Measurements from ENCODE around the gene CCNF.
"Not testable (repeated sequence)": the region's sequence is repeated elsewhere in the genome, so short reads cannot be mapped to it uniquely, and the experiment has no call there.

CCNF gene

GRCh38 chr16:2428051-2428783 lies 1.0 kb upstream of the CCNF start:
- peak in 1 of 5 donors; percentile 5 for DNase-seq

DNA sequence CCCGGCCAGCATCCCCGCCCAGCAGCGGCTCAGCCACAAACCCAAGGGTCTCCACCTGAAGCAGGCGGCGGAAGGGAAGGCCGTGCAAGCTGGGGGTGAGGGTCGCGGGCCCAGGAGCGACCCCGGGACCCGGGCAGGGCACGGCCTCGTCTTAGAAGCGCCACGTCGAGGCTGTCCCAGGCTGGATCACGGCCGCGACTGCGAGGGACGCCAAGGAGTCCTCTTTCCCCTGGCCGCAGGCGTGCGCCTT lies 538 bp upstream of the CCNF start:
- DNase-seq = no peak

GRCh38 chr16:2429771-2430663 lies 770 bp downstream of the CCNF start:
- DNase-seq = peak in 2 of 5 donors; percentile 6 to 36

DNA sequence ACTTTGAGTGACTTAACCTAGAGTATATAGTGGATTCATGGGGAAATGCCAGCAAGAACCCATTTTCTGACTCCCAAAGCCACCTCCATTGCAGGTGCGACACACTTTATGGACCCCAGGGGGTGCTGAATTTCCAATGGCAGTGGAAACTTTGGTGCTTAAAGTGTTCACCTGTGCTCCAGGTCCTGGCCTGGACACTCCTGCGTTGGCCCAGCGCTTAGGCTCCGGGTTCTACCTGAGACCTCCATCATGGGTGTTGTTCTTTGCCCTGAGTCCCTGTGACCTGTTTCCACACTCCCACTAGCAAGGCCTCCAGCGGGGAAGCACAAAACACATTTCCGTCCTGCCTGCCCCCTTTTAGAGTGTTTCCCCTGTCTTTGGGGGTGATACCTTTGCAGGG lies 3.0 kb downstream of the CCNF start:
- no peak for DNase-seq

- no peak for DNase-seq
Observed at GRCh38 chr16:2432801-2433505, 3.7 kb downstream of the CCNF start.

DNA sequence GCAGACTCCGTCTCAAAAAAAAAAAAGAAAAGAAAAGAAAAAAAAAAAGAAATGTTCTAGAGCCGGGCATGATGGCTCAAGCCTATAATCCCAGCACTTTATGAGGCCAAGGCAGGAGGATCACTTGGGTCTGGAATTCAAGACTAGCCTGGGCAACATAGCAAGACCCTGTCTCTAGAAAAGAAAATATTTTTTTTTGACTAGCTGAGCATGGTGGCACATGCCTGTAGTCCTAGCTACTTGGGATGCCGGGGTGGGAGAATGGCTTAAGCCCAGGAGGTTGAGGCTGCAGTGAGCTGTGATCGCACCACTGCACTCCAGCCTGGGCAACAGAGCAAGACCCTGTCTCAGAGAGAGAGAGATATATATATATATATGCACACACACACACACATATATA lies 6.0 kb downstream of the CCNF start:
- DNase-seq = not testable (repeated sequence)

DNA sequence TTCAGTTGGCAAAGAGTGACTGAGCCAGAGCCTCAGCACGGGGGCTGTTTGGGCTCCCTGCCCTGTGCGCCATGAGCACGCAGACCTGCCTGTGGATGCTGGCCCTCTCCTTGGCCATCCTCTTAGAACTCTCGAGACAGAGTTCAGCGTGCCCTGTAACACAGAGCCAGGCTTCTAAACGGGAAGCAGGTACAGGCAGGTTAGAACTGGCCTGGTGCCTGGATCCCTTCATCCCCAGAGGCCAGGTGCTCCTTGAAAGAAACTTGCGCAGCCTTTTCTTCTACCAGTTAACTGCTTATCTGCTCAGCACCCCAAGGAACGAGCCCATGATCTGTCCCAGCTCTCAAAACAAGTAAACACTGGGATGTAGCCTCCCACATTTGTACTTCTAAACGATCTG lies 6.9 kb downstream of the CCNF start:
- no peak for DNase-seq

- no peak for DNase-seq
Observed at GRCh38 chr16:2437032-2437790, 8.0 kb downstream of the CCNF start.

DNA sequence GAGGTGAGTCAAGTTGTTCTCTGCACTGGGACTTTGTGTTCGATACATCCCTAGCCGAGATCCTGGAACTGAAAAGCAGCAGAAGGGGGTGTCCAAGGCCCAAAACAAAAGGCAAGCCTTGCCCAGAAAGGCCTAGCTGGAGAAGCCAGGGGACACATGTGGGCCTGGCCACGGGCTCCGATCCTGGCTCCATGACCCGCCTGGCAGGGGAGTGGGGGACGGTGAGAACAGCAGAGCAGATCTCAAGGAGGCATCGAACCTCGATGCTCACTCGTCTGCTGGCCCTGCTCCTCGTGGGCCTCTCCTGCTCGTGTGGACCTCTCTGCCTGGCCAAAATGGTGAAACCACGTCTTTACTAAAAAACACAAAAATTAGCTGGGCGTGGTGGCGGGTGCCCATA lies 8.9 kb downstream of the CCNF start:
- no peak for DNase-seq

GRCh38 chr16:2439598-2439997 lies 10.4 kb downstream of the CCNF start:
- no peak for DNase-seq

DNA sequence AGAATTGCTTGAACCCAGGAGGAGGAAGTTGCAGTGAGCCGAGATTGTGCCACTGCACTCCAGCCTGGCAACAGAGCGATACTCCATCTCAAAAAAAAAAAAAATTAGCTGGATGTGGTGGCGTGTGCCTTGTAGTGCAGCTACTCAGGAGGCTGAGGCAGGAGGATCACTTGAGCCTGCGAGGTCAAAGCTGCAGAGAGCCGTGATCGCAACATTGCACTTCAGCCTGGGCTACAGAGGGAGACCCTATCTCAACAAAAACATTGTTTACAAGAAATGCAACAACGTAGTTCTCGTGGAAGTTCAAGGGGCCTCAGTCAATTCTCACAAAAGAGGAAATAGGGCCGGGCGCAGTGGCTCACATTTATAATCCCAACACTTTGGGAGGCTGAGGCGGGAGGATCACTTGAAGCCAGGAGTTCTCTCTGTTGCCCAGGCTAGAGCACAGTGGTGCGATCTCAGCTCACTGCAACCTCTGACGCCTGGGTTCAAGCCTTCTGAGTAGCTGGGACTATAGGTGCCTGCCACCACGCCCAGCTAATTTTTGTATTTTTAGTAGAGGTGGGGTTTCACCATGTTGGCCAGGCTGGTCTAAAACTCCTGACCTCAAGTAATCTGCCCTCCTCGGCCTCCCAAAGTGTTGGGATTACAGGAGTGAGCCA lies 12.0 kb downstream of the CCNF start:
- DNase-seq = not testable (repeated sequence)

GRCh38 chr16:2443555-2443954 lies 14.3 kb downstream of the CCNF start:
- DNase-seq = no peak

- no peak for DNase-seq
Observed at GRCh38 chr16:2447920-2448583, 18.8 kb downstream of the CCNF start.

DNA sequence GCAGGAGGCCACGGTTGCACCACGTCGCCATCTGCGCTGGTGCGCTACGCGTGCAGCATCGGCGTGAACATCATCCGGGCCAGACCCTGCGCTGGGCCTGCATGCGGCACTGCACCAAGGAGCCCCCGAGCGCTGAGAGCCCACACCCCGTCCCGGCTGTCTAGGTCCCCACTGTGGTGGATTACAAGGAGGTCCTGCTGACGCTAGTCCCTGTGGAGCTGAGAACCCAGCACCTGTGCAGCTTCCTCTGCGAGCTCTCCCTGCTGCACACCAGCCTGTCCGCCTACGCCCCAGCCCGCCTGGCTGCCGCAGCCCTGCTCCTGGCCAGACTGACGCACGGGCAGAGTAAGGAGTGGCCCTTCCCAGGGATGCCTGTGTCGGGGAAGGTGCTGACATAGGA lies 19.9 kb downstream of the CCNF start:
- DNase-seq = no peak

DNA sequence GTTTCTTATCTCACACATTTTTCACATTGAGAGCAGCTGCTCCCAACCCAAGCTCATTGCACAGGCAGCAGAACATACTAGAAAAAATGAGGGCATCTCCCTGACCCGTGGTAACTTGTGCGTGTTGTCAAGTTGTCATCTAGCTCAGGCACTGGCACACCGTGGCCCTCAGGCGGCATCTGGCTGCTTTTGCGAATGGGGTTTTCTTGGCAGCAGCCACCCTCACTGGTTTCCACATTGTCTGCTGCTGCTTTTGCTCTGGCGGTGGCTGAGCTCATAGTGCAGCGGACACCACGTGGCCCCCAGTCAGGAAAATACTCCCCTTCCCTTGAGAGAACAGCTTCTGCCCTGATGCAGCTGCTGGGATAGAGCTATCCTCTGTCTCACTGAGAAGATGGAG lies 21.3 kb downstream of the CCNF start:
- DNase-seq = no peak

GRCh38 chr16:2450975-2451381 lies 21.7 kb downstream of the CCNF start:
- no peak for DNase-seq

DNA sequence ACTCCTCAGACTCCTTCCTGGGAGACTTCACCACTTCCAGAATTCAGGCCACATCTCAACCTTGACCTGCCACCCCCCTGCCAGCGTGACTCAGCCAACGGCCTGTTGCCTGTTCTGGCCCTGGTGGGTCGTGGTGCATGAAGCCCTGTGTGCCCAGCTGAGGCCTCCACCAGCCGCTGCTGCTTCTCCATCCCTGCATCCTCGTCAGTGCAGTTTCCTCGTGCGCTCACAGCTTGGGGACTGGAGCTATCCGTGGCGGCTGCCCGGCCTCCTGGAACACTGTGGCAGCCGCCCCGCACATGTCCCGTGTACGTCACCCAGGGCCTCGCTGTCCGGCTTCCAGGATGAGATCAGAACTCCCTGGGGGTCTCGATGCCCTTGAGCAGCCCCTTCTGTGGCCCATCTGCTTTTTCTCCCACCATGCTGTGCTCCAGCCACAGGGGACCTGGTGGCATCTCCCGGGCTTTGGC lies 22.6 kb downstream of the CCNF start:
- no peak for DNase-seq

GRCh38 chr16:2452650-2453049 lies 23.4 kb downstream of the CCNF start:
- DNase-seq = no peak

GRCh38 chr16:2455081-2455845 lies 26.0 kb downstream of the CCNF start:
- no peak for DNase-seq

DNA sequence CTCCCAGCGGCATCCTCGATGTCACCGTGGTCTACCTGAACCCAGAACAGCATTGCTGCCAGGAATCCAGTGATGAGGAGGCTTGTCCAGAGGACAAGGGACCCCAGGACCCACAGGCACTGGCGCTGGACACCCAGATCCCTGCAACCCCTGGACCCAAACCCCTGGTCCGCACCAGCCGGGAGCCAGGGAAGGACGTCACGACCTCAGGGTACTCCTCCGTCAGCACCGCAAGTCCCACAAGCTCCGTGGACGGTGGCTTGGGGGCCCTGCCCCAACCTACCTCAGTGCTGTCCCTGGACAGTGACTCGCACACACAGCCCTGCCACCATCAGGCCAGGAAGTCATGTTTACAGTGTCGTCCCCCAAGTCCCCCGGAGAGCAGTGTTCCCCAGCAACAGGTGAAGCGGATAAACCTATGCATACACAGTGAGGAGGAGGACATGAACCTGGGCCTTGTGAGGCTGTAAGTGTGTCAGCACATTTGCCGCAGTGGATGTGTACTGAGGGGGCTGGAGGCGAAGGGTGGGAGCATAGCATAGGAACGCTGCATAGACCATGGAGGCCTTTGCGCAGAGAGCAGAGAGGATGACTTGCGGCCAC lies 27.4 kb downstream of the CCNF start:
- no peak for DNase-seq

GRCh38 chr16:2457267-2457666 lies 28.0 kb downstream of the CCNF start:
- DNase-seq = no peak

All from T-helper 1 cell (primary cell).